DND-41 (cell line): ENCODE data around the gene SLC39A8.

ENCODE experiments used
- EZH2 ChIP-seq: IDR thresholded peaks from 3 replicates; pipeline ENCODE4 v1.6.1; 2012; ENCODE audit warnings: borderline replicate concordance, low read depth, mild to moderate bottlenecking, moderate library complexity, low read length, inconsistent platforms; ENCODE audit not compliant: severe bottlenecking
- TF ChIP-seq, protein P1 (sequence below): IDR thresholded peaks from 2 replicates; pipeline ENCODE4 v1.5.1; 2012; ENCODE audit warnings: borderline replicate concordance, low read length, moderate library complexity, mild to moderate bottlenecking; ENCODE audit not compliant: poor library complexity, severe bottlenecking; ENCODE audit errors: extremely low read depth

DNA sequence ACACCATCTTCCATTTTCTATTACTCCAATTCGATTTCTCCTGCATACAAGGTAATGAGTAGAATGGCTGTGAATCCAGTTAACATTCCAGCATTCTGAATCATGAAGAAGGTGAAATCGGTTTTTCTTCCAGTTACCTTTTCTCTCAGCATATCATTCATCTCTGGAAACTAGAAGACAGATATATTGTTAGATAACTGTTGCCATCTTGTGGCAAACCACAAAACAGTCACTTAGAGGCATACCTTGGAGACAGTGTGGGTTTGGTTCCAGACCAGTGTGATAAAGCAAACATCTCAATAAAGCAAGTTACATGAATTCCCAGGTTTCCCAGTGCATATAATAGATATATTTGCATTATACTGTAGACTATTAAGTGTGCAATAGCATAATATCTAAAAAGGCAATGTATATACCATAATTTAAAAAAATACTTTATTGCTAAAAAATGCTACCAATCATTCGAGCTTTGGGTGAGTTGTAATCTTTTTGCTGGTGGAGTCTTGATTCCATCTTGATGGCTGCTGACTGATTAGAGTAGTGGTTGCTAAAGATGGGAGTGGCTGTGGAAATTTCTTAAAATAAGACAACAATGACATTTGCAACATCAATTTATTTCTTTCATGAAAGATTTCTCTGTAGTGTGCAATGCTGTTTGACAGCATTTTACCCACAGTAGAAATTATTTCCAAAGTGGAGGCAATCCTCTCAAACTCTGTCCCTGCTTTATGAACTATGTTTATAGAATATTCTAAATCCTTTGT, 82.1 kb downstream of the SLC39A8 start:
- TF ChIP-seq, protein P1, sequence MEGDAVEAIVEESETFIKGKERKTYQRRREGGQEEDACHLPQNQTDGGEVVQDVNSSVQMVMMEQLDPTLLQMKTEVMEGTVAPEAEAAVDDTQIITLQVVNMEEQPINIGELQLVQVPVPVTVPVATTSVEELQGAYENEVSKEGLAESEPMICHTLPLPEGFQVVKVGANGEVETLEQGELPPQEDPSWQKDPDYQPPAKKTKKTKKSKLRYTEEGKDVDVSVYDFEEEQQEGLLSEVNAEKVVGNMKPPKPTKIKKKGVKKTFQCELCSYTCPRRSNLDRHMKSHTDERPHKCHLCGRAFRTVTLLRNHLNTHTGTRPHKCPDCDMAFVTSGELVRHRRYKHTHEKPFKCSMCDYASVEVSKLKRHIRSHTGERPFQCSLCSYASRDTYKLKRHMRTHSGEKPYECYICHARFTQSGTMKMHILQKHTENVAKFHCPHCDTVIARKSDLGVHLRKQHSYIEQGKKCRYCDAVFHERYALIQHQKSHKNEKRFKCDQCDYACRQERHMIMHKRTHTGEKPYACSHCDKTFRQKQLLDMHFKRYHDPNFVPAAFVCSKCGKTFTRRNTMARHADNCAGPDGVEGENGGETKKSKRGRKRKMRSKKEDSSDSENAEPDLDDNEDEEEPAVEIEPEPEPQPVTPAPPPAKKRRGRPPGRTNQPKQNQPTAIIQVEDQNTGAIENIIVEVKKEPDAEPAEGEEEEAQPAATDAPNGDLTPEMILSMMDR, result peak; percentile 75
- TF ChIP-seq EZH2, result no peak
